GM12873 (cell line): Measurements from ENCODE around the gene PTPN13.

Experiments
- CTCF ChIP-seq: IDR thresholded peaks from 2 replicates; pipeline ENCODE4 v1.5.1; 2012; ENCODE audit warnings: low read depth, mild to moderate bottlenecking, moderate library complexity, low read length, control low read depth; ENCODE audit not compliant: insufficient read depth; ENCODE audit errors: missing control alignments

The PTPN13 gene

GRCh38 chr4:86611757-86612156 lies 17.6 kb downstream of the PTPN13 start:
- TF ChIP-seq CTCF = no peak

GRCh38 chr4:86613734-86614133 lies 19.6 kb downstream of the PTPN13 start:
- no peak for TF ChIP-seq CTCF

- no peak for TF ChIP-seq CTCF
These were observed 20.8 kb downstream of the PTPN13 start for GRCh38 chr4:86614865-86615264.

- no peak for TF ChIP-seq CTCF
These were observed 21.4 kb downstream of the PTPN13 start for GRCh38 chr4:86615501-86615900.

GRCh38 chr4:86619656-86620055 lies 25.5 kb downstream of the PTPN13 start:
- no peak for TF ChIP-seq CTCF

GRCh38 chr4:86621435-86621834 lies 27.3 kb downstream of the PTPN13 start:
- TF ChIP-seq CTCF = no peak

- no peak for TF ChIP-seq CTCF
These were observed 32.0 kb downstream of the PTPN13 start for GRCh38 chr4:86626066-86626465.

GRCh38 chr4:86627462-86628135 lies 33.5 kb downstream of the PTPN13 start:
- TF ChIP-seq CTCF = no peak
